GM23338 (cell line): ENCODE results near the gene EVA1B. TPM values are rescaled to one million over a fixed set of nuclear protein-coding genes. Genes with fewer than 3 reads are reported as not detected.

Source experiments
- ATAC-seq: fragments of 200-7000 bp; cut with Tn5 transposase; 3 replicates; pipeline ENCODE4 v1.9.1; 2020
- DNase-seq: peaks from one replicate; pipeline ENCODE4 v3.0.0-alpha.2; 2015; ENCODE audit warnings: low spot score
- H2AFZ ChIP-seq: fragments of 200-600 bp; sonication (generic); 2 replicates; pipeline ENCODE4 v1.8.0; 2016; ENCODE audit warnings: antibody characterized with exemption, mild to moderate bottlenecking, moderate library complexity
- H3F3A ChIP-seq: fragments of 200-600 bp; sonication (generic); replicated peaks from 2 replicates; pipeline ENCODE4 v1.8.0; 2017; ENCODE audit warnings: antibody characterized with exemption, mixed run types, low read depth
- H3K27ac ChIP-seq: fragments of 200-600 bp; sonication (generic); 2 replicates; pipeline ENCODE4 v1.6.1; 2016; ENCODE audit warnings: low read depth
- H3K27me3 ChIP-seq: fragments of 200-600 bp; sonication (generic); 2 replicates; pipeline ENCODE4 v1.8.0; 2016; ENCODE audit warnings: mild to moderate bottlenecking, mixed run types, moderate library complexity; ENCODE audit not compliant: insufficient read depth
- H3K36me3 ChIP-seq: fragments of 200-600 bp; sonication (generic); 2 replicates; pipeline ENCODE4 v1.8.0; 2016; ENCODE audit warnings: mild to moderate bottlenecking; ENCODE audit not compliant: insufficient read depth
- H3K4me1 ChIP-seq: fragments of 200-600 bp; sonication (generic); 2 replicates; pipeline ENCODE4 v1.8.0; 2016; ENCODE audit warnings: mild to moderate bottlenecking, moderate library complexity; ENCODE audit not compliant: insufficient read depth
- H3K4me2 ChIP-seq: fragments of 200-600 bp; sonication (generic); 2 replicates; pipeline ENCODE4 v1.7.1; 2017; ENCODE audit warnings: mixed run types
- H3K4me3 ChIP-seq: fragments of 200-600 bp; sonication (generic); 2 replicates; pipeline ENCODE4 v1.6.1; 2016; ENCODE audit warnings: mixed run types
- H3K79me2 ChIP-seq: fragments of 200-600 bp; sonication (generic); replicated peaks from 2 replicates; pipeline ENCODE4 v1.8.0; 2017; ENCODE audit warnings: mild to moderate bottlenecking; ENCODE audit not compliant: insufficient read depth
- H3K9me2 ChIP-seq: fragments of 200-600 bp; sonication (generic); 2 replicates; pipeline ENCODE4 v1.8.0; 2017; ENCODE audit not compliant: insufficient read depth
- H4K20me1 ChIP-seq: fragments of 200-600 bp; sonication (generic); replicated peaks from 2 replicates; pipeline ENCODE4 v1.8.0; 2017; ENCODE audit warnings: mild to moderate bottlenecking; ENCODE audit not compliant: insufficient read depth
- H3K27ac Mint-ChIP-seq: 2 replicates; pipeline ENCODE4 v1.8.0; 2020; ENCODE audit warnings: inconsistent platforms, mild to moderate bottlenecking, moderate library complexity, mixed read lengths
- H3K27me3 Mint-ChIP-seq: 3 replicates; pipeline ENCODE4 v1.8.0; 2022; ENCODE audit warnings: low read depth, mild to moderate bottlenecking, moderate library complexity, mixed read lengths, inconsistent platforms; ENCODE audit not compliant: insufficient read depth, poor library complexity
- H3K36me3 Mint-ChIP-seq: 3 replicates; pipeline ENCODE4 v1.8.0; 2021; ENCODE audit warnings: low read depth, mild to moderate bottlenecking, inconsistent platforms, moderate library complexity, mixed read lengths
- H3K4me1 Mint-ChIP-seq: 3 replicates; pipeline ENCODE4 v1.8.0; 2020; ENCODE audit warnings: mild to moderate bottlenecking, inconsistent platforms, mixed read lengths
- H3K4me3 Mint-ChIP-seq: 3 replicates; pipeline ENCODE4 v1.8.0; 2021; ENCODE audit warnings: moderate library complexity, mild to moderate bottlenecking, inconsistent platforms, mixed read lengths
- H3K9me3 Mint-ChIP-seq: 3 replicates; pipeline ENCODE4 v1.8.0; 2020; ENCODE audit warnings: moderate library complexity, mild to moderate bottlenecking, inconsistent platforms, mixed read lengths
- CREB1 ChIP-seq: fragments of 250-450 bp; sonication (Bioruptor Pico); IDR thresholded peaks from 2 replicates; pipeline ENCODE4 v1.5.0; 2020; ENCODE audit warnings: low read depth, mild to moderate bottlenecking, moderate library complexity
- CTCF ChIP-seq, 2 experiments: fragments of 200-600 bp in 1 of 2; sonication (generic) in 1 of 2; conservative IDR thresholded peaks; 2 replicates each; pipeline versions ENCODE4 v1.5.1 to v1.6.1; 2016 to 2017; ENCODE audit warnings: antibody characterized with exemption in 2 of 2, low read depth in 2 of 2, mild to moderate bottlenecking in 2 of 2, moderate library complexity in 1 of 2
- ETS1 ChIP-seq: IDR thresholded peaks from 2 replicates; pipeline ENCODE4 v1.6.1; 2016; ENCODE audit warnings: antibody characterized with exemption
- EZH2phosphoT487 ChIP-seq: fragments of 200-600 bp; sonication (generic); IDR thresholded peaks from one replicate; pipeline ENCODE4 v1.8.1; 2018; ENCODE audit warnings: antibody characterized with exemption; ENCODE audit not compliant: unreplicated experiment
- JUNB ChIP-seq: IDR thresholded peaks from one replicate; pipeline ENCODE4 v1.6.1; 2016; ENCODE audit warnings: antibody characterized with exemption; ENCODE audit not compliant: unreplicated experiment
- NANOG ChIP-seq: IDR thresholded peaks from 2 replicates; pipeline ENCODE4 v1.6.1; 2016; ENCODE audit warnings: antibody characterized with exemption, borderline replicate concordance
- POLR2AphosphoS5 ChIP-seq: IDR thresholded peaks from 2 replicates; pipeline ENCODE4 v1.6.1; 2016; ENCODE audit warnings: antibody characterized with exemption, low read depth
- STAT1 ChIP-seq: IDR thresholded peaks from one replicate; pipeline ENCODE4 v1.6.1; 2016; ENCODE audit warnings: antibody characterized with exemption; ENCODE audit not compliant: unreplicated experiment
- ZNF114 ChIP-seq: fragments of 250-450 bp; sonication (Bioruptor Pico); IDR thresholded peaks from 2 replicates; pipeline ENCODE4 v1.5.0; 2020; ENCODE audit warnings: mild to moderate bottlenecking, moderate library complexity
- polyA plus RNA-seq: library from polyadenylated mRNA; unstranded; fragments of >200 nt; fragmentation: Nextera tagmentation; extraction: Ambion mirVana; gene quantifications from 2 replicates; pipeline ENCODE4 v1.2.1, GENCODE V29; 2016
- total RNA-seq: library from RNA; depleted of rRNA; stranded (reverse); fragments of >200 nt; shearing (Covaris generic); gene quantifications from 2 replicates; pipeline ENCODE4 v1.2.3, GENCODE V29; 2014
- TF ChIP-seq, protein P1 (sequence below): IDR thresholded peaks from one replicate; pipeline ENCODE4 v1.6.1; 2018; ENCODE audit warnings: antibody characterized with exemption; ENCODE audit not compliant: unreplicated experiment

The EVA1B gene
- total and polyA plus RNA-seq, 2 experiments from 2014 or later: 9.2 to 27.3 TPM

- H3F3A ChIP-seq: 0 out of 2 replicates have a peak, but pooled peaks cover 4% of the 10 kb centered on the region
- Mint-ChIP-seq H3K9me3 (no peaks in the 10 kb centered on the region), H3K27me3 (peaks cover 10% of the 10 kb centered on the region), H3K4me3 (no peak overlapping the region), H3K27ac (no peak overlapping the region), H3K36me3 (peaks cover 12% of the 10 kb centered on the region), H3K4me1 (peaks cover 3% of the 10 kb centered on the region; the same call in 1 of the 3 replicates)
- H2AFZ ChIP-seq: no peak overlapping the region
- no peaks in the 10 kb centered on the region for H3K27me3 ChIP-seq
- ATAC-seq: no peak
- no peaks in the 10 kb centered on the region for H3K79me2 ChIP-seq
- H3K27ac ChIP-seq: no peak overlapping the region
- no peaks in the 10 kb centered on the region for H3K9me2 ChIP-seq
- H3K4me1 ChIP-seq: no peaks in the 10 kb centered on the region
- TF ChIP-seq ETS1: no peak
- TF ChIP-seq POLR2AphosphoS5: no peak
- TF ChIP-seq STAT1: no peak
- no peak for TF ChIP-seq CTCF (conservative IDR thresholded peaks at IDR 0.05; ENCODE audit: low read depth in 2 of 2)
- TF ChIP-seq EZH2phosphoT487: no peak
- TF ChIP-seq, protein P1, sequence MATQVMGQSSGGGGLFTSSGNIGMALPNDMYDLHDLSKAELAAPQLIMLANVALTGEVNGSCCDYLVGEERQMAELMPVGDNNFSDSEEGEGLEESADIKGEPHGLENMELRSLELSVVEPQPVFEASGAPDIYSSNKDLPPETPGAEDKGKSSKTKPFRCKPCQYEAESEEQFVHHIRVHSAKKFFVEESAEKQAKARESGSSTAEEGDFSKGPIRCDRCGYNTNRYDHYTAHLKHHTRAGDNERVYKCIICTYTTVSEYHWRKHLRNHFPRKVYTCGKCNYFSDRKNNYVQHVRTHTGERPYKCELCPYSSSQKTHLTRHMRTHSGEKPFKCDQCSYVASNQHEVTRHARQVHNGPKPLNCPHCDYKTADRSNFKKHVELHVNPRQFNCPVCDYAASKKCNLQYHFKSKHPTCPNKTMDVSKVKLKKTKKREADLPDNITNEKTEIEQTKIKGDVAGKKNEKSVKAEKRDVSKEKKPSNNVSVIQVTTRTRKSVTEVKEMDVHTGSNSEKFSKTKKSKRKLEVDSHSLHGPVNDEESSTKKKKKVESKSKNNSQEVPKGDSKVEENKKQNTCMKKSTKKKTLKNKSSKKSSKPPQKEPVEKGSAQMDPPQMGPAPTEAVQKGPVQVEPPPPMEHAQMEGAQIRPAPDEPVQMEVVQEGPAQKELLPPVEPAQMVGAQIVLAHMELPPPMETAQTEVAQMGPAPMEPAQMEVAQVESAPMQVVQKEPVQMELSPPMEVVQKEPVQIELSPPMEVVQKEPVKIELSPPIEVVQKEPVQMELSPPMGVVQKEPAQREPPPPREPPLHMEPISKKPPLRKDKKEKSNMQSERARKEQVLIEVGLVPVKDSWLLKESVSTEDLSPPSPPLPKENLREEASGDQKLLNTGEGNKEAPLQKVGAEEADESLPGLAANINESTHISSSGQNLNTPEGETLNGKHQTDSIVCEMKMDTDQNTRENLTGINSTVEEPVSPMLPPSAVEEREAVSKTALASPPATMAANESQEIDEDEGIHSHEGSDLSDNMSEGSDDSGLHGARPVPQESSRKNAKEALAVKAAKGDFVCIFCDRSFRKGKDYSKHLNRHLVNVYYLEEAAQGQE: no peak
- no peak for TF ChIP-seq CREB1 (CRISPR knock-in tag)
- no peak for TF ChIP-seq JUNB
- no peak for TF ChIP-seq NANOG
- DNase-seq: no peak
- H3K36me3 ChIP-seq: no peaks in the 10 kb centered on the region
- H4K20me1 ChIP-seq: no peaks in the 10 kb centered on the region
- H3K4me2 ChIP-seq: no peak overlapping the region
- no peak overlapping the region for H3K4me3 ChIP-seq
These were observed 16.2 kb upstream of the EVA1B start for GRCh38 chr1:36339615-36340014.

DNA sequence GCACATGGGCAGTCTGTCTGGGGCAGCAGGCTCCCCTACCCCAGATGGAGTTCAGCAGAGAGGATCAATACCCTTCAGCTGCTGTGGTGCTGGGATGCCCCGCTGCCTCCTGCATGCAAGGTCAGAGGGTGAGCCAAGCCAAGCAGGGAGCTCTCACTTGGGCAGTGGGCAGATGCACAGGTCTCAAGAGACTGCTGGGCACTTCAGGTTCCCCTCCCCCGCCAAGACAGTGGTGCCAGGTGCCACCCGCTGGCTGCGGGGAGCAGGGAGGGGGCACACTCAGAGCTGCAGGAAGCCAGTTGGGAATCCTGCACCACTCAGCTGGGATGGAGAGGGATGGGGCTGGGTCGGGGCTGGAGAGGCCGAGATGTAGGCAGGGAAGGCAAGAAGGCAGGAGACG lies 15.8 kb upstream of the EVA1B start:
- no peaks in the 10 kb centered on the region for H3K79me2 ChIP-seq
- ATAC-seq (no peak), DNase-seq (no peak)
- H3K36me3 ChIP-seq: no peaks in the 10 kb centered on the region
- 0 out of 2 replicates have a peak, but pooled peaks cover 4% of the 10 kb centered on the region for H3F3A ChIP-seq
- no peak overlapping the region for H3K4me3 ChIP-seq
- Mint-ChIP-seq H3K4me1 (peaks cover 3% of the 10 kb centered on the region; the same call in 1 of the 3 replicates), H3K36me3 (peaks cover 8% of the 10 kb centered on the region; the same call in 1 of the 3 replicates), H3K9me3 (no peaks in the 10 kb centered on the region), H3K27ac (no peak overlapping the region), H3K27me3 (peaks cover 10% of the 10 kb centered on the region), H3K4me3 (no peak overlapping the region)
- no peaks in the 10 kb centered on the region for H3K27me3 ChIP-seq
- no peaks in the 10 kb centered on the region for H4K20me1 ChIP-seq
- H3K27ac ChIP-seq: no peak overlapping the region
- no peaks in the 10 kb centered on the region for H3K9me2 ChIP-seq
- no peaks in the 10 kb centered on the region for H3K4me1 ChIP-seq
- H3K4me2 ChIP-seq: no peak overlapping the region
- H2AFZ ChIP-seq: no peak overlapping the region
- TF ChIP-seq CTCF (conservative IDR thresholded peaks at IDR 0.05; ENCODE audit: low read depth in 2 of 2): no peak
- TF ChIP-seq EZH2phosphoT487: no peak
- TF ChIP-seq ZNF114 (CRISPR knock-in tag): no peak
- TF ChIP-seq POLR2AphosphoS5: no peak
